Germinal center (tissue), 1 donor: ENCODE results near the gene POLD1.
A peak's percentile ranks its signal among the peaks of the same experiment; 100 is the strongest.

Experiments used
- DNase-seq: peaks from one replicate; pipeline ENCODE4 v3.0.0; 2012; ENCODE audit warnings: mixed read lengths, low spot score

The POLD1 gene

GRCh38 chr19:50418176-50419021, 34.3 kb downstream of the POLD1 start, which contains the start of gene SPIB:
TSS of gene SPIB (plus strand) at chr19:50418938. CDS start at chr19:50418963, 25 bp downstream.
- peak; percentile 51 for DNase-seq

- no peak for DNase-seq
Observed at GRCh38 chr19:50419022-50419579, 35.0 kb downstream of the POLD1 start.

GRCh38 chr19:50419580-50420035, 35.5 kb downstream of the POLD1 start:
- DNase-seq = peak; percentile 63

- no peak for DNase-seq
Observed at GRCh38 chr19:50420127-50420526, 36.0 kb downstream of the POLD1 start.

GRCh38 chr19:50420808-50421207, 36.7 kb downstream of the POLD1 start:
- DNase-seq = no peak

GRCh38 chr19:50422397-50423278, 38.5 kb downstream of the POLD1 start:
- no peak for DNase-seq

GRCh38 chr19:50423279-50424113, 39.3 kb downstream of the POLD1 start:
- DNase-seq = no peak

GRCh38 chr19:50425581-50425980, 41.4 kb downstream of the POLD1 start:
- no peak for DNase-seq

- DNase-seq = no peak
Observed at GRCh38 chr19:50427318-50427925, 43.3 kb downstream of the POLD1 start.

GRCh38 chr19:50427997-50428425, 43.9 kb downstream of the POLD1 start:
- peak; percentile 61 for DNase-seq

GRCh38 chr19:50428772-50429463, 44.8 kb downstream of the POLD1 start:
- no peak for DNase-seq

GRCh38 chr19:50430888-50431342, 46.8 kb downstream of the POLD1 start:
- DNase-seq = peak; percentile 54

GRCh38 chr19:50431343-50432220, 47.4 kb downstream of the POLD1 start:
- peak; percentile 84 for DNase-seq

- DNase-seq = no peak
Observed at GRCh38 chr19:50432221-50433028, 48.3 kb downstream of the POLD1 start, which contains the start of gene MYBPC2. TSS of gene MYBPC2 (plus strand) at chr19:50432892. CDS start at chr19:50432954, 62 bp downstream.

- no peak for DNase-seq
Observed at GRCh38 chr19:50433201-50434180, 49.3 kb downstream of the POLD1 start.

- peak; percentile 54 for DNase-seq
Observed at GRCh38 chr19:50434525-50434924, 50.4 kb downstream of the POLD1 start.

- DNase-seq = no peak
Observed at GRCh38 chr19:50435221-50435620, 51.1 kb downstream of the POLD1 start.
